Measurements from ENCODE around the gene UTP3.
"Not testable (repeated sequence)": the region's sequence is repeated elsewhere in the genome, so short reads cannot be mapped to it uniquely, and the experiment has no call there.

UTP3 gene

DNA sequence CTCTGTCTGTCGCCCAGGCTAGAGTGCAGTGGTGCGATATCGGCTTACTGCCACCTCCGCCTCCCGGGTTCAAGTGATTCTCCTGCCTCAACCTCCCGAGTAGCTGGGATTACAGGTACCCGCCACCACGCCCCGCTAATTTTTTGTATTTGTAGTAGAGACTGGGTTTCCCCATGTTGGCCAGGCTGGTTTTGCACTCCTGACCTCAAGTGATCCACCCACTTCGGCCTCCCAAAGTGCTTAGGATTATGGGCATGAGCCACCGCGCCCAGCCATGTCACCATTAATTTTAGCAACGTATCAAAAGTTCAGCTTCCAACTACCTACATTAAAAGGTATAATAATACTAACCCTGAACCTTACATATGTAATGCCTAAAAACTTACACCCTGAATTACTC lies 940 bp upstream of the UTP3 start:
- DNase-seq (ENCODE audit: low read depth) = no peak

DNA sequence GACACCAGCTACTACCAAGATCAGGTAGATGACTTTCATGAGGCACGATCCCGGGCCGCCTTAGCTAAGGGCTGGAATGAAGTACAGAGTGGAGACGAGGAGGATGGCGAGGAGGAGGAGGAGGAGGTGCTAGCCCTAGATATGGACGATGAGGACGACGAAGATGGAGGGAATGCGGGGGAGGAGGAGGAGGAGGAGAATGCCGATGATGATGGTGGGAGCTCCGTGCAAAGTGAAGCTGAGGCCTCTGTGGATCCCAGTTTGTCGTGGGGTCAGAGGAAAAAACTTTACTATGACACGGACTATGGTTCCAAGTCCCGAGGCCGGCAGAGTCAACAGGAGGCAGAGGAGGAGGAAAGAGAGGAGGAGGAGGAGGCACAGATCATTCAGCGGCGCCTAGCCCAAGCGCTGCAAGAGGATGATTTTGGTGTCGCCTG lies 481 bp downstream of the UTP3 start:
- DNase-seq (ENCODE audit: low read depth) = peak; percentile 36

- no peak for DNase-seq (ENCODE audit: low read depth)
Measured at GRCh38 chr4:70691661-70692060, 3.3 kb downstream of the UTP3 start.

GRCh38 chr4:70694633-70695032 lies 6.3 kb downstream of the UTP3 start:
- DNase-seq (ENCODE audit: low read depth) = not testable (repeated sequence)

GRCh38 chr4:70698435-70698834 lies 10.1 kb downstream of the UTP3 start:
- peak; percentile 45 for DNase-seq (ENCODE audit: low read depth)

DNA sequence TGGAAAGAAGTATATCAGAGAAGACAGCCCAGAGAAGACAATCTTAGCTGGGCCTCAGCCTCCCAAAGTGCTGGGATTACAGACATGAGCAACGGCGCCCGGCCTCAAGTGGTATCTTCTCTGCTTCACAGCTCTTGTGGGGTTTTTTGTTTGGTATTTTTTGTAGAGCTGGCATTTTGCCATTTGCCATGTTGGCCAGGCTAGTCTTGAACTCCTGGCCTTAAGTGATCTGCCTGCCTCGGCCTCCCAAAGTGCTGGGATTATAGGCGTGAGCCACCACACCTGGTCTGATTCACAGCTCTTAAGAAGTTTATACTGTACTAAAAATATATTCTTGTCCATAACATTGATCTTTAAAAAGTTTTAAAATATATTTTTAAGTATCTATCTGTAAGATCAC lies 12.4 kb downstream of the UTP3 start:
- no peak for DNase-seq (ENCODE audit: low read depth)

- no peak for DNase-seq (ENCODE audit: low read depth)
Measured at GRCh38 chr4:70701271-70701670, 12.9 kb downstream of the UTP3 start.

DNA sequence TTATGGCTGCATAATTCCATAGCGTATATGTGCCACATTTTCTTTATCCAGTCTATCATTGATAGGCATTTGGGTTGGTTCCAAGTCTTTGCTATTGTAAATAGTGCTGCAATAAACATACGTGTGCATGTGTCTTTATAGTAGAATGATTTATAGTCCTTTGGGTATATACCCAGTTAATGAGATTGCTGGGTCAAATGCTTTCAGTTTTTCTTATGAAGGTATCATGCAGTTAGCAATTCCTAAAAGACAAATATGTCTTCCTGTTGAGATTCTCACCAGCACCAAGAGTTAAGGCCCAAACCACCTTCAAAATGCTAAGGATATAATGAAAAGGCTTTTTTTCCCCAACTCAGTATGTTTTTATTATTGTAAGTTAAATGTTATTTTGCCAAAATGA lies 14.3 kb downstream of the UTP3 start:
- not testable (repeated sequence) for DNase-seq (ENCODE audit: low read depth)

- DNase-seq (ENCODE audit: low read depth) = peak; percentile 60
Measured at GRCh38 chr4:70703619-70704214, 15.4 kb downstream of the UTP3 start.

GRCh38 chr4:70704215-70704930 lies 16.0 kb downstream of the UTP3 start:
- DNase-seq (ENCODE audit: low read depth) = peak; percentile 60

- DNase-seq (ENCODE audit: low read depth) = no peak
Measured at GRCh38 chr4:70704931-70705182, 16.5 kb downstream of the UTP3 start.

GRCh38 chr4:70705183-70706043 lies 17.1 kb downstream of the UTP3 start:
- DNase-seq (ENCODE audit: low read depth) = peak; percentile 67

GRCh38 chr4:70706044-70706461 lies 17.7 kb downstream of the UTP3 start:
- peak; percentile 42 for DNase-seq (ENCODE audit: low read depth)

DNA sequence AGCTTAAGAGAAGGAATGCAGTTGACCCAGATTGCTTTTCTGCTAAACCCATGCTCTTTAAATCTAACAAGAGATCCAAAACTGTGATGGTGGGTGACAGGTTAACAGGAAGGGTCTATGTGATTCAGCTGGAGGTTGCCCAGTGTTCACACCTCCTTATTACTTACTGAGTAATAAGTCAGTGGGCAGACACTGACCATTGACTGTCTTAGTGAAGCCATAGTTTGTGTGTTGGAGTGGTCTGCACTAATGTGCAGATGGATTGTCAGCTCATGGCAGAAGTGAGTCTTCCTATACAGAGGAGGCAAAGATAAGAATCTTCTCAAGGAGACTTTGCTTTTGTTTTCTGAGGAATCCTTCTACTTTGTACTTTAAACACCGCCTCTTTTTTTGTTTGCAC lies 18.2 kb downstream of the UTP3 start:
- no peak for DNase-seq (ENCODE audit: low read depth)

DNA sequence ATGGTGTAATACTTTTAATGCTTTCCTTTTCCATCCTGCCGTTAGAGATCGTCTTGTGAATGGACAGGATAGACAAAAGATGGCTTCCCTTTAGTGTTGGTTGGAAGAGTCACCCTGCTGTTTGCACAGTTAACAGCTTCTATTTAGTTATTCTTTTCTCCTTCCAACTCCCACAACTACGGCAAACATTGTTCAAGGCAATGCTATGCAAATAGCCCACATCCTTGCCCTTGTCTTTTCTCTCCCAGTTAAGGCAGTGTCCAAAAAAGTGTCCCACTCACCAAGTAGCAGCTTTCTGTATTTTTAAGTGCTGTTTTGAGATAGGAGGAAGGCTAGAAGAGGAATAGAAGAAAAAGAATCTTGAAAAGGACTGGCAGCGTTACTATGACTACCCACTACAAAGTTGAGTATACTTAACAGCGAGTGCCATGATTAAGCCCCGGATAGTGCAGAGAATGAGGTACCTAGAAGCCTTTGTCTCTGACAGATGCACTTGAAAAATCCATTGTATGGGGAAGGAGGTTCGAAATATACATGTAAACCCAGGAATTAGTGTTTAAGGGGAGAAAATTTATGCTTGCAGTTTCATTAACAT lies 21.4 kb downstream of the UTP3 start:
- no peak for DNase-seq (ENCODE audit: low read depth)

GRCh38 chr4:70711599-70711998 lies 23.3 kb downstream of the UTP3 start:
- no peak for DNase-seq (ENCODE audit: low read depth)

GRCh38 chr4:70712150-70712549 lies 23.8 kb downstream of the UTP3 start:
- peak; percentile 63 for DNase-seq (ENCODE audit: low read depth)

- no peak for DNase-seq (ENCODE audit: low read depth)
Measured at GRCh38 chr4:70712604-70713452, 24.5 kb downstream of the UTP3 start.

DNA sequence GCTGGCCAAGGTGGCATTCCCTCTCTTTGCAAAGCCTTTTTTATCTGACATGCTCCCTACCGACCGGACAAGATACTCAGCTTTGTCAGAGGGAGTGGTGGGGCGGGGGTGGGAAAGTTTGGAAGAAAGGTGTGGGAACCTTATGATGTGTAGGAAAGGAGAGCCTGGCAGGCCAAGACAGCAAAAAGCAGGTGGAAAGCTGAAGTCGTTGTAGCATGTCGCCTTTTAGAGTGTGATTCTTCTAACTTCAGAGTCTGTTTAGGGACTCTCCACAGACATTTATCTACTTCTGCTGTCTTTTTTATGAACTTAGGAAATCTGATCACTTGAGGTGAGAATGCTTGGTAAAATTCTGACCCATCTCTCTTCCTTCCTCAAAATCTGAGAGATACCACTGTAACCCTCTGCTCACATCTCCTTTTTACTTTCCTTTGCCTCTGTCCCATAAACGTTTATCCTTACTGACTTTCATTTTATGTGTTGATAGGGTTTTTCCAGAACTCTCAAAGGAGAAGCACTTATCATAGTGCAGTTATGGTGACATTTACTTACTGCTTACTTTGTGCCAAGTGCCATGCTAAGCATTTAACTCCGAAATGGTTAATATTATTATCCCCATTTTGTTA lies 25.2 kb downstream of the UTP3 start:
- DNase-seq (ENCODE audit: low read depth) = no peak

- DNase-seq (ENCODE audit: low read depth) = no peak
Measured at GRCh38 chr4:70714079-70714887, 26.0 kb downstream of the UTP3 start.

DNA sequence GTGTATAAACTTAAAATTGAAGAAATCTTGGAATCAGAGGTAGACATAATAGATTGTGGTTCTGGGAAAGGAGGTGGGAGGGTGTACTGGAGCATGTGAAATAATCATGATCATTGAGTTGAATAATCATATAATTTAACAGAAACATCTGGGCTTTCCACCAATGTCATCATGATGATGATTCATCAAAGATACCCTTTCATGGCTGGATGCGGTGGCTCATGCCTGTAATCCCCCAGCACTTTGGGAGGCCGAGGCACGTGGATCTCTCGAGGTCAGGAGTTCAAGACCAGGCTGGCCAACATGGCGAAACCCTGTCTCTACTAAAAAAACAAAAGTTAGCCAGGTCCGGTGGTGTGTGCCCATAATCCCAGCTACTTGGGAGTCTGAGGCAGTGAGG lies 26.8 kb downstream of the UTP3 start:
- peak; percentile 67 for DNase-seq (ENCODE audit: low read depth)

All from iris pigment epithelial cell (primary cell).